Stomach (tissue), 9 donors: ENCODE measurements around the gene TAAR6. TPM values are rescaled to one million over a fixed set of nuclear protein-coding genes. Genes with fewer than 3 reads are reported as not detected.

Experiments used
- DNase-seq, 2 donors: peaks; one replicate each; pipeline versions ENCODE4 v3.0.0 to v3.0.0-alpha.2; 2013 to 2019
- H3K27ac ChIP-seq, 5 donors: fragments of 200-600 bp in 4 of 5; sonication (generic) in 4 of 5; one replicate each; pipeline ENCODE4 v1.5.1; 2013 to 2019; ENCODE audit warnings: mild to moderate bottlenecking in 1 of 5, moderate library complexity in 1 of 5
- H3K27me3 ChIP-seq, 3 donors: fragments of 200-600 bp; sonication (generic); one replicate each; pipeline ENCODE4 v1.5.1; 2017 to 2019; ENCODE audit warnings: mixed run types in 1 of 3
- H3K36me3 ChIP-seq, 4 donors: fragments of 200-600 bp; sonication (generic); 1 replicate in 3 of 4; 2 replicates in 1 of 4; pipeline ENCODE4 v1.5.1; 2016 to 2019
- H3K4me1 ChIP-seq, 4 donors: fragments of 200-600 bp; sonication (generic); one replicate each; pipeline ENCODE4 v1.5.1; 2016 to 2019
- H3K4me3 ChIP-seq, 4 donors: fragments of 200-600 bp; sonication (generic) in 3 of 4; one replicate each; pipeline ENCODE4 v1.5.1; 2016 to 2019; ENCODE audit warnings: mild to moderate bottlenecking in 1 of 4
- H3K9me3 ChIP-seq, 4 donors: fragments of 200-600 bp; sonication (generic); one replicate each; pipeline ENCODE4 v1.5.1; 2016 to 2019
- EP300 ChIP-seq: sonication (generic); formaldehyde crosslinking; IDR thresholded peaks from one replicate; pipeline ENCODE4 v1.6.1; 2017; ENCODE audit warnings: antibody characterized with exemption
- POLR2A ChIP-seq, 4 donors: fragments of 450-650 bp; IDR thresholded peaks; one replicate each; pipeline ENCODE4 v1.6.1; 2016; ENCODE audit warnings: antibody characterized with exemption in 4 of 4, control low read depth in 2 of 4, mild to moderate bottlenecking in 1 of 4, moderate library complexity in 1 of 4
- POLR2AphosphoS5 ChIP-seq, 3 donors: sonication (generic); formaldehyde crosslinking; IDR thresholded peaks; one replicate each; pipeline ENCODE4 v1.6.1; 2016; ENCODE audit warnings: antibody characterized with exemption in 3 of 3
- WGBS, 5 donors: extraction: QIAGEN DNeasy Blood & Tissue Kit in 3 of 5; methylation state at CpG; one replicate each; pipeline versions ENCODE4 v1.1.5 to v1.1.7; 2013 to 2018; 5-methylcytosine and 5-hydroxymethylcytosine counted together
- intact Hi-C: fragments of 100-400 bp; cut with DNase I; formaldehyde crosslinking; loops from one replicate; pipeline ENCODE4 v1.15.1; 2023; ENCODE audit warnings: low total_unique reads
- polyA plus RNA-seq, 3 donors: library from polyadenylated mRNA; stranded (reverse); fragments of 200-250 nt; gene quantifications; one replicate each; pipeline ENCODE4 v1.2.3, GENCODE V29; 2013
- total RNA-seq, 5 donors: library from RNA; depleted of rRNA; stranded (reverse); fragments of >200 nt; gene quantifications; one replicate each; pipeline versions ENCODE4 v1.1.0 to v1.2.3, GENCODE V29; 2014 to 2016
- TF ChIP-seq, protein P1 (sequence below), 7 experiments: fragments of 450-650 bp in 4 of 7; fragments of 200-600 bp in 3 of 7; sonication (generic) in 3 of 7; IDR thresholded peaks; one replicate each; pipeline ENCODE4 v1.5.1; 2016 to 2019; ENCODE audit warnings: antibody characterized with exemption in 7 of 7, control low read depth in 2 of 7, mild to moderate bottlenecking in 1 of 7
- donor health status: healthy with polysubstance abuse.
- donor health status: Bipolar disorder and iron deficiency.
- donor health status: healthy.

The TAAR6 gene
- total and polyA plus RNA-seq, 8 donors = not detected

DNA sequence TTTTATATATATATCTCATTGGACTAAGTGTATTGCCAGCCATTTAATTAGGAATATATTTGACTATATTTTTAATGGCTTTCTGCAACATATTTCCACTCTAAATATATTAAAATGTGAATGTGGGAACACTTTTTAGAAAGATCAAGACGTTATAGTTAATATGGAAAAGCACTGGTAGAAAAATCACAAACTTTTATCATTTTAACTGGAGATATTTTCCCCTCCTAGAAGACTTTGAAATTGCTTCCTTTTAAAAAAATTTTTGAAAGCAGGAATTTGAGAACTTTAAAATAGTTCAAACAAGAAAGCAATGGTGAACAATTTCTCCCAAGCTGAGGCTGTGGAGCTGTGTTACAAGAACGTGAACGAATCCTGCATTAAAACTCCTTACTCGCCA, 32.1 kb upstream of the TAAR6 start, which contains the start of gene TAAR9:
TAAR9 (plus strand) TSS at position 301 of the 400 bp plus-strand sequence; CDS start at position 314, 13 bp downstream.
- Histone ChIP-seq H3K9me3 (no peaks in the 10 kb centered on the region), H3K4me1 (no peaks in the 10 kb centered on the region), H3K36me3 (no peaks in the 10 kb centered on the region), H3K27ac (no peak within 1 kb of the TSS), H3K4me3 (no peak within 1 kb of the TSS), H3K27me3 (no peaks in the 10 kb centered on the region)
- 79 to 92% (median 87%) methylated on average over 4 of the region's 4 CpGs for WGBS, 5 donors
- intact Hi-C loops = no loop called here
- DNase-seq = no peak
- TF ChIP-seq EP300 (no peak), POLR2AphosphoS5 (IDR thresholded peaks at IDR 0.05) (no peak), POLR2A (IDR thresholded peaks at IDR 0.05) (no peak)
- TF ChIP-seq, protein P1, sequence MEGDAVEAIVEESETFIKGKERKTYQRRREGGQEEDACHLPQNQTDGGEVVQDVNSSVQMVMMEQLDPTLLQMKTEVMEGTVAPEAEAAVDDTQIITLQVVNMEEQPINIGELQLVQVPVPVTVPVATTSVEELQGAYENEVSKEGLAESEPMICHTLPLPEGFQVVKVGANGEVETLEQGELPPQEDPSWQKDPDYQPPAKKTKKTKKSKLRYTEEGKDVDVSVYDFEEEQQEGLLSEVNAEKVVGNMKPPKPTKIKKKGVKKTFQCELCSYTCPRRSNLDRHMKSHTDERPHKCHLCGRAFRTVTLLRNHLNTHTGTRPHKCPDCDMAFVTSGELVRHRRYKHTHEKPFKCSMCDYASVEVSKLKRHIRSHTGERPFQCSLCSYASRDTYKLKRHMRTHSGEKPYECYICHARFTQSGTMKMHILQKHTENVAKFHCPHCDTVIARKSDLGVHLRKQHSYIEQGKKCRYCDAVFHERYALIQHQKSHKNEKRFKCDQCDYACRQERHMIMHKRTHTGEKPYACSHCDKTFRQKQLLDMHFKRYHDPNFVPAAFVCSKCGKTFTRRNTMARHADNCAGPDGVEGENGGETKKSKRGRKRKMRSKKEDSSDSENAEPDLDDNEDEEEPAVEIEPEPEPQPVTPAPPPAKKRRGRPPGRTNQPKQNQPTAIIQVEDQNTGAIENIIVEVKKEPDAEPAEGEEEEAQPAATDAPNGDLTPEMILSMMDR (IDR thresholded peaks at IDR 0.05) = no peak

DNA sequence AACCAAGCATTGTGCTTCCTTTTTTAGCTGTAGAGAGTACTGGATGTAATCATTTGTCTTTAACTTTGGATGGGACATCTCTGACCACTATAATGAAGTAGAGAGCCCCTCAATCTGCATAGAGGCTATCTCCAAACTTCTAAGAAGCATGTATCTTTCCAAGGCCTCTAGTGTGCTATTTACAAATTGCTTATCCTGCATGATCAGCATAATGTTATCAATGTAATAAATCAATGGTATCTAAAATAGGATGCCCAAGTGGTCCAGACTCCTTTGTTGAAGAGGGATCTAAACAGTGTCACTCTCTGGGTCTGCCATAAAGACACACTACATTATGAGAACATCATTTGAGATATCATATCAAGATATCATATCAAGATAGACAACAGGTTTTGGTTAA, 25.3 kb upstream of the TAAR6 start:
- intact Hi-C loops = no loop called here
- H3K27ac ChIP-seq = no peak overlapping the region
- H3K4me3 ChIP-seq = no peak overlapping the region
- TF ChIP-seq, protein P1 (IDR thresholded peaks at IDR 0.05) = no peak
- TF ChIP-seq POLR2A (IDR thresholded peaks at IDR 0.05) (no peak), EP300 (no peak), POLR2AphosphoS5 (IDR thresholded peaks at IDR 0.05) (no peak)
- DNase-seq = no peak
- H3K36me3 ChIP-seq = no peaks in the 10 kb centered on the region
- no peaks in the 10 kb centered on the region for H3K9me3 ChIP-seq
- H3K4me1 ChIP-seq = no peaks in the 10 kb centered on the region
- H3K27me3 ChIP-seq = no peaks in the 10 kb centered on the region

- no peaks in the 10 kb centered on the region for H3K4me1 ChIP-seq
- TF ChIP-seq POLR2AphosphoS5 (IDR thresholded peaks at IDR 0.05) = no peak
- TF ChIP-seq, protein P1 (IDR thresholded peaks at IDR 0.05) = no peak
- no peak for TF ChIP-seq EP300
- TF ChIP-seq POLR2A (IDR thresholded peaks at IDR 0.05) = no peak
- no peak overlapping the region for H3K4me3 ChIP-seq
- WGBS, 5 donors = 92 to 99% (median 94%) methylated on average over 4 of the region's 4 CpGs
- no peaks in the 10 kb centered on the region for H3K9me3 ChIP-seq
- intact Hi-C loops = no loop called here
- DNase-seq = no peak
- H3K36me3 ChIP-seq = no peaks in the 10 kb centered on the region
- H3K27ac ChIP-seq = no peak overlapping the region
- no peaks in the 10 kb centered on the region for H3K27me3 ChIP-seq
Measured at GRCh38 chr6:132548746-132549463, 21.2 kb upstream of the TAAR6 start.

DNA sequence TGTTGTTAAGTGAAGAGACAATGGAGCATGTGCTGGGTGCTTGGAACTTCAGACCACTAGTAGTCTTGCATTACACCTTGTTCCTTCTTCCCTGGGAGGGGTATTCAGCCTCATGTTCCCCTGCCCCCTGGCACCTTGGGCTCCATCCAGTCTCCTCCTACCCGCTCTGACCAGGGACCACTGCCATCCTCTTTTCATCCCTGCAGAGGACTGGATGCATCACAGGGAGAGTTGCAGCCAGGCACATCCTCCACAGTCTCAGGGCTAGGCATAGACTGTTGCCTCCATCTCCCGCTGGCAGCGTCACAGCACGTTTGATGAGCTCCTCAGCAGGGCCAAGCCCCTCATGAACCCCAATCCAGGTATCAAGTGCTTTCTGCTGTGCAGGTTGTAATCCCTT, 18.9 kb upstream of the TAAR6 start:
- intact Hi-C loops = no loop called here
- TF ChIP-seq EP300 = no peak
- no peak for TF ChIP-seq POLR2AphosphoS5 (IDR thresholded peaks at IDR 0.05)
- TF ChIP-seq POLR2A (IDR thresholded peaks at IDR 0.05) = no peak
- TF ChIP-seq, protein P1 (IDR thresholded peaks at IDR 0.05) = no peak

More for the DNA sequence above, 18.9 kb upstream of the TAAR6 start:
- H3K4me3 ChIP-seq = no peak overlapping the region
- H3K27me3 ChIP-seq = no peaks in the 10 kb centered on the region
- H3K36me3 ChIP-seq = no peaks in the 10 kb centered on the region
- DNase-seq = no peak
- H3K9me3 ChIP-seq = no peaks in the 10 kb centered on the region
- no peak overlapping the region for H3K27ac ChIP-seq
- 76 to 94% (median 85%) methylated on average over 3 to 4 of the region's 4 CpGs for WGBS, 5 donors
- no peaks in the 10 kb centered on the region for H3K4me1 ChIP-seq
